Prostate gland (tissue), 2 donors: ENCODE data around the gene PNLDC1. TPM values are rescaled to one million over a fixed set of nuclear protein-coding genes. Genes with fewer than 3 reads are reported as not detected.

ENCODE experiments used
- DNase-seq: peaks from one replicate; pipeline ENCODE4 v3.0.0-alpha.2; 2019; ENCODE audit warnings: low spot score
- H3K27ac ChIP-seq, 2 donors: fragments of 200-600 bp; sonication (generic); 2 replicates each; pipeline ENCODE4 v1.5.1; 2017 to 2019
- H3K27me3 ChIP-seq: fragments of 200-600 bp; sonication (generic); replicated peaks from 2 replicates; pipeline ENCODE4 v1.5.1; 2019; ENCODE audit not compliant: insufficient read depth
- H3K36me3 ChIP-seq, 2 donors: fragments of 200-600 bp; sonication (generic); 1 replicate in 1 of 2; 2 replicates in 1 of 2; pipeline versions ENCODE4 v1.5.1 to v1.8.1; 2017 to 2019
- H3K4me1 ChIP-seq: fragments of 200-600 bp; sonication (generic); replicated peaks from 2 replicates; pipeline ENCODE4 v1.5.1; 2019
- H3K4me3 ChIP-seq, 2 donors: fragments of 200-600 bp; sonication (generic); 2 replicates each; pipeline ENCODE4 v1.5.1; 2017 to 2019
- H3K9me3 ChIP-seq: fragments of 200-600 bp; sonication (generic); 2 replicates; pipeline ENCODE4 v1.5.1; 2017
- POLR2A ChIP-seq: fragments of 450-650 bp; IDR thresholded peaks from one replicate; pipeline ENCODE4 v1.6.1; 2016; ENCODE audit warnings: antibody characterized with exemption, mild to moderate bottlenecking
- POLR2AphosphoS5 ChIP-seq: sonication (generic); formaldehyde crosslinking; IDR thresholded peaks from one replicate; pipeline ENCODE4 v1.6.1; 2017; ENCODE audit warnings: antibody characterized with exemption
- WGBS: methylation state at CpG from one replicate; pipeline ENCODE4 v1.1.5; 2018; 5-methylcytosine and 5-hydroxymethylcytosine counted together
- intact Hi-C: fragments of 100-400 bp; cut with DNase I; formaldehyde crosslinking; loops from one replicate; pipeline ENCODE4 v1.14.2; 2022
- total RNA-seq, 2 donors: library from RNA; depleted of rRNA; stranded (reverse); fragments of >200 nt; gene quantifications; one replicate each; pipeline ENCODE4 v1.1.0, GENCODE V29; 2016
- TF ChIP-seq, protein P1 (sequence below), 4 experiments: fragments of 200-600 bp in 2 of 4; fragments of 450-650 bp in 2 of 4; sonication (generic) in 2 of 4; IDR thresholded peaks; 1 replicate in 3 of 4; 2 replicates in 1 of 4; pipeline ENCODE4 v1.5.1; 2016 to 2019; ENCODE audit warnings: antibody characterized with exemption in 4 of 4, mild to moderate bottlenecking in 2 of 4, moderate library complexity in 2 of 4

Gene PNLDC1
- total RNA-seq, 2 donors from 2014 or later = 5.6 TPM; not detected in 1

DNA sequence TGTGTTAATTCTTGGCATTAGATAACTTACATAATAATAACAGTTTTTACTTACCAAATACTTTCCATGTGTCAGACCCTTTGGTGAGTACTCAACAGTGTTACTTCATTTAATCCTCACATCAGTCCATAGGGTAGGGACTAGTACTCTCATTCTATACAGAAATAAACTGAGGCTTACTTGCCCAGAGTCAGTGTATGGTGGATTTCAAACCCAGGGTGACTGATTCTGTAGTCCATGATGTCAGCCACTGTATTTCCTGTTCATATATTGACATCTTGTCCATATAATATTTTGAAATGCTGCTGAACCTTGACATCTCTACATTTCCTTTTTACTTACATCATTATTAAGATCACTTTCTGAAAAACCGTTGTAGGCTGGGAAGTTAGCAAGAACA, 2.5 kb upstream of the PNLDC1 start:
- intact Hi-C loops = no loop called here
- no peaks in the 10 kb centered on the region for H3K9me3 ChIP-seq
- H3K36me3 ChIP-seq = peaks cover 0 to 15% of the 10 kb centered on the region in 2 donors
- 0% methylated on average over 1 of the region's 1 CpG for WGBS
- no peak for DNase-seq
- no peak overlapping the region for H3K4me3 ChIP-seq
- H3K4me1 ChIP-seq = no peaks in the 10 kb centered on the region
- TF ChIP-seq POLR2A (no peak), POLR2AphosphoS5 (no peak)
- TF ChIP-seq, protein P1, sequence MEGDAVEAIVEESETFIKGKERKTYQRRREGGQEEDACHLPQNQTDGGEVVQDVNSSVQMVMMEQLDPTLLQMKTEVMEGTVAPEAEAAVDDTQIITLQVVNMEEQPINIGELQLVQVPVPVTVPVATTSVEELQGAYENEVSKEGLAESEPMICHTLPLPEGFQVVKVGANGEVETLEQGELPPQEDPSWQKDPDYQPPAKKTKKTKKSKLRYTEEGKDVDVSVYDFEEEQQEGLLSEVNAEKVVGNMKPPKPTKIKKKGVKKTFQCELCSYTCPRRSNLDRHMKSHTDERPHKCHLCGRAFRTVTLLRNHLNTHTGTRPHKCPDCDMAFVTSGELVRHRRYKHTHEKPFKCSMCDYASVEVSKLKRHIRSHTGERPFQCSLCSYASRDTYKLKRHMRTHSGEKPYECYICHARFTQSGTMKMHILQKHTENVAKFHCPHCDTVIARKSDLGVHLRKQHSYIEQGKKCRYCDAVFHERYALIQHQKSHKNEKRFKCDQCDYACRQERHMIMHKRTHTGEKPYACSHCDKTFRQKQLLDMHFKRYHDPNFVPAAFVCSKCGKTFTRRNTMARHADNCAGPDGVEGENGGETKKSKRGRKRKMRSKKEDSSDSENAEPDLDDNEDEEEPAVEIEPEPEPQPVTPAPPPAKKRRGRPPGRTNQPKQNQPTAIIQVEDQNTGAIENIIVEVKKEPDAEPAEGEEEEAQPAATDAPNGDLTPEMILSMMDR (IDR thresholded peaks at IDR 0.05) = no peak
- no peaks in the 10 kb centered on the region for H3K27me3 ChIP-seq
- no peak overlapping the region for H3K27ac ChIP-seq

DNA sequence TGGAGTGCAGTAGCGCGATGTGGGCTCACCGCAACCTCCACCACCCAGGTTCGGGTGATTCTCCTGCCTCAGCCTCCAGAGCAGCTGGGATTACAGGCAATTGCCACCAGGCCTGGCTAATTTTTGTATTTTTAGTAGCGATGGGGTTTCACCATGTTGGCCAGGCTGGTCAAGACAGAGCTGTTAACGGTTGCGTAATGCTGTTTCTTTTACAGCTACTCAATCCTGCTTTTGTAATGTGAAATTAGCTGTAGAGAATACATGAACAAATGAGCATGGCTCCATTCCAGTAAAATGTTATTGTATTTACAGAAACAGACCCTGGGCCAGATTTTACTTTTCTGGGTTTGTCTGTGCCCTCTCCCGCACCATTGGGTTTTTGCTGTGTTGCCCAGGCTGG, 1.9 kb downstream of the PNLDC1 start:
- Histone ChIP-seq H3K27me3 (no peaks in the 10 kb centered on the region), H3K4me3 (no peak overlapping the region), H3K27ac (no peak overlapping the region), H3K36me3 (peaks cover 0 to 11% of the 10 kb centered on the region in 2 donors), H3K4me1 (no peaks in the 10 kb centered on the region), H3K9me3 (no peaks in the 10 kb centered on the region)
- no peak for DNase-seq
- intact Hi-C loops = no loop called here
- 92% methylated on average over 8 of the region's 8 CpGs for WGBS
- TF ChIP-seq, protein P1 (IDR thresholded peaks at IDR 0.05) = no peak
- TF ChIP-seq POLR2A (no peak), POLR2AphosphoS5 (no peak)

DNA sequence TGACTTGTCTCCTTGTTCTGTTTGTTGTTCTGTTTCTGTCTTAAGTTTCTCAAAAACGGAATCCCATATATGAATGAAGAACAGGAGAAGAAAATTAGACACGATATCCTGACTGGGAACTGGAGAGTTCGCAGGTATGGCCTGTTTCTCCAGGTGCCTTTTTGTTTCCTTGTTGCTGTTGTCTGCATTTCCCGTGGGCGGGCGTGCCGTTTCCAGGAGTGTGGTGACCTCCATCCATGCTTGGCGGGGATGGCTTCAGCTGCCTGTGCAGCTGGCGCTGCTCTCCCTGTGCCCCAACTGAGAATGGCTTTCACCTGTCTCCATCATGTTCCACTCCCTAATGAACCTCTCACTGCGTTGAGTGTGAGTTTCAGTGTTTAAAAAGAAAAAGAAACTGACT, 4.4 kb downstream of the PNLDC1 start:
- Histone ChIP-seq H3K4me3 (no peak overlapping the region), H3K4me1 (no peaks in the 10 kb centered on the region), H3K27me3 (no peaks in the 10 kb centered on the region), H3K27ac (no peak overlapping the region), H3K9me3 (no peaks in the 10 kb centered on the region), H3K36me3 (no peaks in the 10 kb centered on the region)
- no peak for DNase-seq
- TF ChIP-seq, protein P1 (IDR thresholded peaks at IDR 0.05) = no peak
- TF ChIP-seq POLR2A (no peak), POLR2AphosphoS5 (no peak)
- WGBS = 86% methylated on average over 10 of the region's 10 CpGs
- intact Hi-C loops = no loop called here

DNA sequence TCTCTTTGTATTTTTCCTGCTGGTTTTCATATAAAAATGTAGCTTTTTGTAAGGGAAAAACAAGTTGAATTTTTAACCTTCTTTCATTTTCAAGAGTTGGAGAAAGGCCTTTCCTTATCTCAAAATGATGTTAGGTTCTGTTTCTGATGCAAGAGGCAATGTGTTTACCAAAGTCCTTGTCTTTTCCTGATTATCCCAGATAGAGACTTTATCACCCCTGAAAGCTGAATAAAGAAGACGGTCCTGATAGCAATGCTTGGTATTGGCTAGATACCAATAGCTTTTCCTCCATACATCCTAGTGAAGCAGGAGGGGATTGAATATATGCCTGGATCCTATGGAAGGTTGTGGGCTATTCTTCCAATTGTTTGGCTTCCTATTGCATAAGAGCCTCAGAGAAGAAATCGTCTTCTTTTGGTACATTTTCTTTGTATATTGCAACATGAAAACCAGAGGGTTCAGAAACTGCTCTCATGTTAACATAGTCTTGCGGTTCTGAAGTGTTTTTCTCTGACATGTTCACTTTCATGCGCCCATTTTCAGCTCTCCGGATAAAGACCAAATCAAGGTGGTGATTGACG, 5.5 kb downstream of the PNLDC1 start:
- Histone ChIP-seq H3K27me3 (no peaks in the 10 kb centered on the region), H3K9me3 (no peaks in the 10 kb centered on the region), H3K27ac (no peak overlapping the region), H3K4me1 (no peaks in the 10 kb centered on the region), H3K36me3 (no peaks in the 10 kb centered on the region), H3K4me3 (no peak overlapping the region)
- TF ChIP-seq POLR2AphosphoS5 = no peak
- no peak for TF ChIP-seq POLR2A
- TF ChIP-seq, protein P1 (IDR thresholded peaks at IDR 0.05) = no peak
- no peak for DNase-seq
- WGBS = 95% methylated on average over 6 of the region's 6 CpGs
- intact Hi-C loops = no loop called here

DNA sequence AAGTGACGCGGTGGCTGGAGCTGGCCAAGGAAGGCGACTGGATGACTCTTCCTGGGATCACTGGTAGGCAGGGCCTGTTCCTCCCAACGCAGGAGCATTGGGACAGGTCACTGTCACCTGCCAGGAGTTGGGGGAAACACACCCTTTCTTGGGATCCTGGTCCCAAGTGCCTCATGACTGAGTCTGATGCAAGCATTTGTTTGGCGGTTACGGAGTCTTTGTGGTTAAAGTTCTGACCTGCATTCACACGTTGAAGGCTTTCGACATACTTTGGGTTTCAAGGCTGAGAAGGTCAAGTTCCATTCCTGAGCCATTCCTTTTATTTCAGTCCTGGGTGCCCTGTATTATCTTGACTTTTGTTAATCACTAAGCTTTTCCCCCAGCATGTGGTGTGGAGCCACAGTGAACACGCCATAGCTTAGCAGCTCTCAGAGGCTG, 6.0 kb downstream of the PNLDC1 start:
- Histone ChIP-seq H3K4me1 (no peaks in the 10 kb centered on the region), H3K36me3 (no peaks in the 10 kb centered on the region), H3K9me3 (no peaks in the 10 kb centered on the region), H3K27me3 (no peaks in the 10 kb centered on the region), H3K4me3 (no peak overlapping the region), H3K27ac (no peak overlapping the region)
- intact Hi-C loops = no loop called here
- no peak for TF ChIP-seq POLR2A
- TF ChIP-seq, protein P1 (IDR thresholded peaks at IDR 0.05) = no peak
- no peak for TF ChIP-seq POLR2AphosphoS5
- WGBS = 92% methylated on average over 9 of the region's 9 CpGs
- DNase-seq = no peak
